Measurements from ENCODE around the gene PSD2.

PSD2 gene

DNA sequence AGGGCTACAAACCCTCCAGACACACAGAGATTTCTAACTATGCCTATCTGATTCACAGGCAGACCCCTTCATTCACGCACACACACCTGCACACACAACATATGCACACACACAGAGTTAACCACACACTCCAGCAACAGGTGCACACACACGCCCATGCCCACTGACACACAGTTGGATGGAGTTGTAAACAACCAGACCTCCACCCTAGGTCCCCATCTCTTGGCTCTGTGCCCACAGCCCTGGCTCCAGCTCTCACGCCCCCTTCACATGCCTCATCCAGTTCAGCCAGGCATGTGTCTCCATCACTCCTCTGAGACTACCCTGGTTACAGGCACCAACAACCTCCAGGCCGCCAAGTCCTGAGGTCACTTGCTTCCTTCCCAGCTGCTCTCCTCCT, 61.1 kb downstream of the PSD2 start:
- H3K36me3 ChIP-seq (replicated peaks; ENCODE audit: low read depth, low read length) = no peaks in the 10 kb centered on the region
- no peak overlapping the region for H3K27ac ChIP-seq (ENCODE audit: low read length)
- H4K20me1 ChIP-seq (ENCODE audit: insufficient read depth, low read length) = no peaks in the 10 kb centered on the region
- H3K4me1 ChIP-seq (ENCODE audit: low read length) = peaks cover 6% of the 10 kb centered on the region
- no peaks in the 10 kb centered on the region for H3K79me2 ChIP-seq (ENCODE audit: low read length)
- no peaks in the 10 kb centered on the region; the same call in 1 of the 2 replicates for H3K27me3 ChIP-seq (ENCODE audit: low read depth, low read length)
- no peaks in the 10 kb centered on the region for H3K9me3 ChIP-seq (ENCODE audit: insufficient read depth, low read length)
- no peak overlapping the region for H3K4me3 ChIP-seq (ENCODE audit: low read length)
- H3K4me2 ChIP-seq (ENCODE audit: low read length) = no peak overlapping the region
- TF ChIP-seq, protein P1, sequence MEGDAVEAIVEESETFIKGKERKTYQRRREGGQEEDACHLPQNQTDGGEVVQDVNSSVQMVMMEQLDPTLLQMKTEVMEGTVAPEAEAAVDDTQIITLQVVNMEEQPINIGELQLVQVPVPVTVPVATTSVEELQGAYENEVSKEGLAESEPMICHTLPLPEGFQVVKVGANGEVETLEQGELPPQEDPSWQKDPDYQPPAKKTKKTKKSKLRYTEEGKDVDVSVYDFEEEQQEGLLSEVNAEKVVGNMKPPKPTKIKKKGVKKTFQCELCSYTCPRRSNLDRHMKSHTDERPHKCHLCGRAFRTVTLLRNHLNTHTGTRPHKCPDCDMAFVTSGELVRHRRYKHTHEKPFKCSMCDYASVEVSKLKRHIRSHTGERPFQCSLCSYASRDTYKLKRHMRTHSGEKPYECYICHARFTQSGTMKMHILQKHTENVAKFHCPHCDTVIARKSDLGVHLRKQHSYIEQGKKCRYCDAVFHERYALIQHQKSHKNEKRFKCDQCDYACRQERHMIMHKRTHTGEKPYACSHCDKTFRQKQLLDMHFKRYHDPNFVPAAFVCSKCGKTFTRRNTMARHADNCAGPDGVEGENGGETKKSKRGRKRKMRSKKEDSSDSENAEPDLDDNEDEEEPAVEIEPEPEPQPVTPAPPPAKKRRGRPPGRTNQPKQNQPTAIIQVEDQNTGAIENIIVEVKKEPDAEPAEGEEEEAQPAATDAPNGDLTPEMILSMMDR (IDR thresholded peaks at IDR 0.05; ENCODE audit: low read depth, low read length) = no peak
- no peak for TF ChIP-seq EZH2phosphoT487 (IDR thresholded peaks at IDR 0.05; ENCODE audit: low read depth)
- no peak overlapping the region for H2AFZ ChIP-seq (ENCODE audit: low read depth, low read length)
- H3K9ac ChIP-seq (ENCODE audit: low read length) = no peak overlapping the region

DNA sequence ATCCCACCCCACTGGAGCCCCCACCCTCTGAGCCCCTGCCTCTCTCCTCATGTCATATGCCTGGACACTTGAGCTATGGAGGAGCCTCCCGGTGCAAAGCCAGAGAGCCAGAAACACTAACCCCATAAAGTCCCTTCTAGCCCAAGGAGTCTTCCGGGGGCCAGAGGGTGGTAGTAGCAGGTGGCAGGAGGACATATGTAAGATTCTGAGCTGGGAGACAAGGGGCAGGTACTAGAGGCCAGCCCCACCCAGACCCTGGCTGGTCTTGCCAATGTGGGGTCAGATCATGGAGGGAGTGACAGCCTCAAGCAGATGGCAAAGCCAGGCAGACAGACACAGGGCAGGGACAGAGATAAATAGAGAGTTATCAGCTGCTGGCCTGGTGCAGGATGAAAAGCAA, 63.4 kb downstream of the PSD2 start:
- Histone ChIP-seq H3K36me3 (replicated peaks; ENCODE audit: low read depth, low read length) (no peaks in the 10 kb centered on the region), H4K20me1 (ENCODE audit: insufficient read depth, low read length) (no peaks in the 10 kb centered on the region), H3K27me3 (ENCODE audit: low read depth, low read length) (no peaks in the 10 kb centered on the region; the same call in 1 of the 2 replicates), H2AFZ (ENCODE audit: low read depth, low read length) (no peak overlapping the region), H3K4me1 (ENCODE audit: low read length) (peaks cover 6% of the 10 kb centered on the region), H3K79me2 (ENCODE audit: low read length) (no peaks in the 10 kb centered on the region), H3K9ac (ENCODE audit: low read length) (no peak overlapping the region), H3K4me2 (ENCODE audit: low read length) (no peak overlapping the region), H3K9me3 (ENCODE audit: insufficient read depth, low read length) (no peaks in the 10 kb centered on the region), H3K27ac (ENCODE audit: low read length) (no peak overlapping the region), H3K4me3 (ENCODE audit: low read length) (no peak overlapping the region)
- TF ChIP-seq, protein P1 (IDR thresholded peaks at IDR 0.05; ENCODE audit: low read depth, low read length) = no peak
- no peak for TF ChIP-seq EZH2phosphoT487 (IDR thresholded peaks at IDR 0.05; ENCODE audit: low read depth)

DNA sequence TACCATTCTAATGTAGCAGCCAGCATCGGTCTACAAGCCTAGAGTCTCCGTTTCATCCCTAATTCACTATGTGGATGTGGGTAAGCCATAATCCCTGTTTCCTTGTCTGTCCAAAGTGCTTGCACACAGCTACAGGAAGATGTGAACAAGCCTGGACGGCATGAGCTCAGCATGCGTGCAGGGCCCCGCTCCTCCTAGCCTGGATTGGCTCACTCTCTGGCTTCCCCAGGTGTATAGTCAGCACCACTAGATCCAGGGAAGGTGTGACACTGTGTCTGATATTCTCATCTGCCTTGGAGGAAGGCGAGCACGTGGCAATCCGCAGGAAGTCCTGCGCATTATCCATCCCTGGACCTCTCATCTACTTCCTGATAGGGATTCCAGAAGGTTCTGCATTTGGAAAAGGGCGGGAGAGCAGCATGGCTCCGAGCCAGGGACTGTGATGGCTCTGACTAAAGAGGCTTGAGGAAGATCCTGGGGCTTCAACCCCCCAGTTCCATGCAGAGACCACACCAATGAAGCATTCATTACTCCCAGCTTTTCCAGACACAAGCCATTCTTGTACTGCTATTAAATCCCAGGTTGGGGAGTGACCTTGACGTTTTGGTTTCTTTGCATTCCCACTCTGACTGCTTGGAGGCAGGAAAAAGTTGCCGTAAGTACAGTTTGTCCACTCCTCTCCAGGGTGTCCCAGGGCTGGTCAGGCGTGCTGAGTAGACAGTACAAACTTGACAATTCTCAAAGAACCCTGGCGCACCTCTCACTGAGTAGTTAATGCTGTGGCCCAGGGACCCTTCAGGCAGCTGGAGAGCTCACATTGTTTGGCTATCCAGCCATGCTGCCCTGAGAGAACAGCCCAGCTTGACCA, 65.6 kb downstream of the PSD2 start:
- H3K4me2 ChIP-seq (ENCODE audit: low read length) = no peak overlapping the region
- H3K36me3 ChIP-seq (replicated peaks; ENCODE audit: low read depth, low read length) = no peaks in the 10 kb centered on the region

DNA sequence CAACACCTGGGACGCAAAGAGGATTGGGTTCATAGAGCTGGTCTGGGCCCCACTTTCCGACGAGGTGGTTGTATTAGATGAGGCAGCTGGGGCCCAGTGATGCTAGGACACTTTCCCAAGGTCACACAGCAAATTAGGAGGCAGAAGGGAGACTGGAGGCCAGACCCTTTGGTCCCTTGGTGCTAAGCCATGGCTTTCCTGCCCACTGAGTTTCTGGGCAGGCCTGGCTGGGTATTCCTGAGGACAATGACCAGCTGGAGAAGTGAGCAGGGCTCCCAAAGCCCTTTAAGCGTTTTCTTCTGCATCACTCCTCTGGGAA, 66.2 kb downstream of the PSD2 start:
- Histone ChIP-seq H3K9ac (ENCODE audit: low read length) (no peak overlapping the region), H4K20me1 (ENCODE audit: insufficient read depth, low read length) (no peaks in the 10 kb centered on the region), H3K4me1 (ENCODE audit: low read length) (no peaks in the 10 kb centered on the region), H3K9me3 (ENCODE audit: insufficient read depth, low read length) (no peaks in the 10 kb centered on the region), H3K27ac (ENCODE audit: low read length) (no peak overlapping the region), H3K27me3 (ENCODE audit: low read depth, low read length) (peaks cover 3% of the 10 kb centered on the region; the same call in 1 of the 2 replicates), H2AFZ (ENCODE audit: low read depth, low read length) (no peak overlapping the region), H3K79me2 (ENCODE audit: low read length) (no peaks in the 10 kb centered on the region), H3K4me3 (ENCODE audit: low read length) (no peak overlapping the region), H3K36me3 (replicated peaks; ENCODE audit: low read depth, low read length) (no peaks in the 10 kb centered on the region), H3K4me2 (ENCODE audit: low read length) (no peak overlapping the region)
- no peak for TF ChIP-seq EZH2phosphoT487 (IDR thresholded peaks at IDR 0.05; ENCODE audit: low read depth)
- TF ChIP-seq, protein P1 (IDR thresholded peaks at IDR 0.05; ENCODE audit: low read depth, low read length) = no peak

More for the DNA sequence above, 65.6 kb downstream of the PSD2 start:
- Histone ChIP-seq H4K20me1 (ENCODE audit: insufficient read depth, low read length) (no peaks in the 10 kb centered on the region), H2AFZ (ENCODE audit: low read depth, low read length) (no peak overlapping the region), H3K9me3 (ENCODE audit: insufficient read depth, low read length) (no peaks in the 10 kb centered on the region), H3K79me2 (ENCODE audit: low read length) (no peaks in the 10 kb centered on the region), H3K27me3 (ENCODE audit: low read depth, low read length) (no peaks in the 10 kb centered on the region; the same call in 1 of the 2 replicates), H3K9ac (ENCODE audit: low read length) (no peak overlapping the region), H3K4me1 (ENCODE audit: low read length) (peaks cover 3% of the 10 kb centered on the region), H3K27ac (ENCODE audit: low read length) (no peak overlapping the region), H3K4me3 (ENCODE audit: low read length) (no peak overlapping the region)
- TF ChIP-seq, protein P1 (IDR thresholded peaks at IDR 0.05; ENCODE audit: low read depth, low read length) = no peak
- TF ChIP-seq EZH2phosphoT487 (IDR thresholded peaks at IDR 0.05; ENCODE audit: low read depth) = no peak

Measured in OCI-LY3 (cell line).